ENCODE measurements around the gene CRTAC1.

GRCh38 chr10:97850446-97850845 is 180.0 kb downstream of the CRTAC1 start:
- no peak for TF ChIP-seq CTCF (conservative IDR thresholded peaks at IDR 0.05; ENCODE audit: low read depth, low read length)
- TF ChIP-seq EZH2 (IDR thresholded peaks at IDR 0.05; ENCODE audit: borderline replicate concordance, low read depth, low read length, poor library complexity, severe bottlenecking): no peak
